Measurements from ENCODE around the gene PIK3CD.

DNA sequence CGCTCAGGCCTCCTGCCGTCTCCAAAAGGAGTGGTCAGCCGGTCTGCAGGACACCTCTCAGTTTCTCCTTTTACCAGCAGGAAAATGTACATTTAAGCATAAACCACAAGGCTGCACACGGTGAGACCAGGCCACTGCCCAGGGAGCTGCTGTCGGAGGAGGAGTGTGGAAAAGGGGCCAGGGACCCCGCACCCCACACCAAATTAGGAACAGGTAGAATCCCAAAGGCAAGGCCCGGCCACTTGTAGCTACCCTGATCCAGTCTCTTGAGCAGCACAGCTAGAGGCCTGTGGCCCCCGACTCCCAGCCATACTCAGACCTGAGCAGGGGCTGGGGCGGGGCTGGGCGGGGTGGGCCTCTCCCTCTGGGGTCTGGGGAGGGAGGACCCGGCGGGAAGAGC, 78.0 kb downstream of the PIK3CD start:
- TF ChIP-seq, protein P1, sequence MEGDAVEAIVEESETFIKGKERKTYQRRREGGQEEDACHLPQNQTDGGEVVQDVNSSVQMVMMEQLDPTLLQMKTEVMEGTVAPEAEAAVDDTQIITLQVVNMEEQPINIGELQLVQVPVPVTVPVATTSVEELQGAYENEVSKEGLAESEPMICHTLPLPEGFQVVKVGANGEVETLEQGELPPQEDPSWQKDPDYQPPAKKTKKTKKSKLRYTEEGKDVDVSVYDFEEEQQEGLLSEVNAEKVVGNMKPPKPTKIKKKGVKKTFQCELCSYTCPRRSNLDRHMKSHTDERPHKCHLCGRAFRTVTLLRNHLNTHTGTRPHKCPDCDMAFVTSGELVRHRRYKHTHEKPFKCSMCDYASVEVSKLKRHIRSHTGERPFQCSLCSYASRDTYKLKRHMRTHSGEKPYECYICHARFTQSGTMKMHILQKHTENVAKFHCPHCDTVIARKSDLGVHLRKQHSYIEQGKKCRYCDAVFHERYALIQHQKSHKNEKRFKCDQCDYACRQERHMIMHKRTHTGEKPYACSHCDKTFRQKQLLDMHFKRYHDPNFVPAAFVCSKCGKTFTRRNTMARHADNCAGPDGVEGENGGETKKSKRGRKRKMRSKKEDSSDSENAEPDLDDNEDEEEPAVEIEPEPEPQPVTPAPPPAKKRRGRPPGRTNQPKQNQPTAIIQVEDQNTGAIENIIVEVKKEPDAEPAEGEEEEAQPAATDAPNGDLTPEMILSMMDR (IDR thresholded peaks at IDR 0.05) = no peak
- TF ChIP-seq POLR2A (IDR thresholded peaks at IDR 0.05) = no peak

Measured in esophagus squamous epithelium (tissue), 4 donors.